Measurements from ENCODE around the gene ARHGAP15.

The ARHGAP15 gene

DNA sequence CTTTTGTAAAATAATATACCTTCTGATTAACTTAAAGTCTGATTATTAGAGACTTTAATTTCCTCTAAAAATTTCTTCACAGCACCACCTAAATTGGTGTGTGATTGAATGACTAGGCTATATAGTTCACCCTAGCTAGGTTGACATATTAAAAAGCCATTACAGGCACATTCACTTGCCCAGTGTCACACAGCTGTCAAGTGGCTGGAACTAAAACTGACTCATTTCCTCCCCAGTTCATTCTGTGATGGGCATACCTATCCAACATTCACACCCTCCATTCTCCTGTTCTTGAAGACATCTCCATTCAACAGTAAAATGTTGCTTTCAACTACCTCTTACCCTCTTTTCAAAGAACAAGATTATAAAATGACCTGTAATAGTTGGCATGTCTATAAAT, 334.5 kb downstream of the ARHGAP15 start:
- no peak for DNase-seq
- TF ChIP-seq GATA1 (IDR thresholded peaks at IDR 0.05; ENCODE audit: low read depth, low read length) (no peak), POLR2A (IDR thresholded peaks at IDR 0.05; ENCODE audit: low read length) (no peak)

DNA sequence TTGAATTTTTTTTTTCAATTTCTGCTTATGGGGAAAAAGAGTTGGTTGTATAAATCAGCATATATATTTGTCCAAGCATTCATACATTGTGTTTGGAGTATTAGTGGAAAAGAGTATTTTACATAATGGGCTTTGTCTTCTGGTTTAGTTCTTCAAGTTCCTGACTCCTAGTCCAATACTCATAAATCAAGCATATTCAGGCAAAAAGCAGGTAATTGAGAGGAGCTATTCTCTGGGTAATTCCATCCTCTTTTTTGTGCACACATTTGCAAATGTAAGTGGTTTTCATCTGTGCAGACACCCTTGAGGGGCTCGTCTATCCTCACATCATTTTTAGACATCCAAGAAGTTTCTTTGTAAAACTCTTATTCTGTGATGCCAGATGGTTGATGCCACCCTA, 337.2 kb downstream of the ARHGAP15 start:
- no peak for TF ChIP-seq GATA1 (IDR thresholded peaks at IDR 0.05; ENCODE audit: low read depth, low read length)
- TF ChIP-seq POLR2A (IDR thresholded peaks at IDR 0.05; ENCODE audit: low read length), result no peak
- no peak for DNase-seq

DNA sequence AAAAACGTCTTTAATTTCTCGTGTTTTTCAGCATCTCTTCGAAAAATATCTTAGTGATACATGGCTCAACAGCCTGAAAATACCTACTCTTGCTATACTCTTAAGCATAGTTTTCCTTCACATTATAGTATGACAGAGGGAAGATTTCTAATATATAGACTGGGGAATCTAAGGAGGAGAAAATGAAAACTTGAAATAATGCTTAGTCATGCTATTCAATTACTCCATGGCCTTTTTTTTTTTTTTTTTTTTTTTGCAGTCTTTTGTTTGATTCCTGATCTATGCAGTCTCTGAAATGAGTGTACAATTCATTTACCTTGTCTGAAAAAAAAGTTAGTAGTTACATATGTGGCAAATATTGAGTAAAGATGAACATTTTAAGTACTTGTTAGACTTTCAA, 337.8 kb downstream of the ARHGAP15 start:
- TF ChIP-seq POLR2A (IDR thresholded peaks at IDR 0.05; ENCODE audit: low read length), result no peak
- no peak for TF ChIP-seq GATA1 (IDR thresholded peaks at IDR 0.05; ENCODE audit: low read depth, low read length)
- DNase-seq, result no peak

DNA sequence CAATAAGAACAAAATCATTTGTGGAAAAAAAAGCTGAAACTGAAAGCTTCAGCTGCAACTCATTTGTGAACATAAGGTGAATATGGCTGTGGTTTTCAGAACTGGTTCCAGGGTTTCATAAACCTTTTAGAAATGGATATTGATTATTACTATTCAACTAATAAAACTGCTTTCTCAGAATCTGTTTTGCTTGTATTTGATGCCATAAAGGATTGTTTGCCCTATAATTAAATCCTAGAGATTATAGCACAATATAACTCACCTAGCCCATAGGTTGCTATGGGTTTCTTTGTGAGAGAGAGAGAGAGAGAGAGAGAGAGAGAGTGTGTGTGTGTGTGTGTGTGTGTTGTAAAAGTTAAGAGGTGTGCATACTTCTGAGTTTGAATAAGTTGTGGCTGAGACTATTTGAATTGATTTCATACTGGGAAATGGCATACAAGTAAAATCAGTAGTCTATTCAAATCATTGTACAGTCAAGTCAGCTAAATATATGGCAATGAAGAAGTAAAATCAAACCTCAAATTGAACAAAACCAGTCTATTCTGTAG, 339.2 kb downstream of the ARHGAP15 start:
- DNase-seq, result no peak
- TF ChIP-seq GATA1 (IDR thresholded peaks at IDR 0.05; ENCODE audit: low read depth, low read length) (no peak), POLR2A (IDR thresholded peaks at IDR 0.05; ENCODE audit: low read length) (no peak)

DNA sequence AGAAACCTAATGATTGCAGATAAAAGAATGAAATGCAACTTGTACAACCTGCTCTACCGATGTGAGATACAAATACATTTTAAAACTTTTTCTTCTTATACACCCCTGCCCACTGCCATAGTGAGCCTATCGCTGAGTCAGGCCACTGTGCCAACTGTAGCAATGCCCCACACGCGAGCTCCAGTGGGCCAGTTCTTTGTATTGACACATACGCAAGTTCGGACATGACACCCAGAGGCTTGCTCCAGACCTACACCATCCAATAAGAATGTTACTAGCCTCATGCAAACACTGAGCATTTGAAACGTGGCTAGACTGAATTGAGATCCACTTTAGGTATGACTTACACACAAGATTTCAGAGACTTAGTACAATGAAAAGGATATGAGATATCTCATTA, 340.1 kb downstream of the ARHGAP15 start:
- TF ChIP-seq GATA1 (IDR thresholded peaks at IDR 0.05; ENCODE audit: low read depth, low read length) (no peak), POLR2A (IDR thresholded peaks at IDR 0.05; ENCODE audit: low read length) (no peak)
- DNase-seq, result no peak

DNA sequence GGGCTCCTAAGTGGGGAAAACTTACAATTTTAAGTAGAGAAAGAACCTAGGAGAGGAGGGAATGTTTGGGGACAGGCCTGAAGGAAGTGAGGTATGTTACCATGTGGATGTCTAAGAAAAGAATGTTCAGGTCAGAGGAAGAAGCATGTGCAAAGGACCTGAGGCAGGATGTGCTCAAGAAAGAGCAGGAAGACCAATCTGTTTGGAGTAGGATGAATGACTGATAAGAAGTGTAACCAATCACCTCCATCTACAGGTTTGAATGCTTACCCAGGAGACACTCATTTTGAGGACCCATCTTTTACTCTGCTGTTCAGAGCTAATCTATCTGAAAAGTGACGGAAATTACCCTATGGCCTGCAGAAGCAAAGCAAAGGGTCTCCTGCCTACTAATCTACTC, 342.3 kb downstream of the ARHGAP15 start:
- TF ChIP-seq POLR2A (IDR thresholded peaks at IDR 0.05; ENCODE audit: low read length) (no peak), GATA1 (IDR thresholded peaks at IDR 0.05; ENCODE audit: low read depth, low read length) (no peak)
- no peak for DNase-seq

DNA sequence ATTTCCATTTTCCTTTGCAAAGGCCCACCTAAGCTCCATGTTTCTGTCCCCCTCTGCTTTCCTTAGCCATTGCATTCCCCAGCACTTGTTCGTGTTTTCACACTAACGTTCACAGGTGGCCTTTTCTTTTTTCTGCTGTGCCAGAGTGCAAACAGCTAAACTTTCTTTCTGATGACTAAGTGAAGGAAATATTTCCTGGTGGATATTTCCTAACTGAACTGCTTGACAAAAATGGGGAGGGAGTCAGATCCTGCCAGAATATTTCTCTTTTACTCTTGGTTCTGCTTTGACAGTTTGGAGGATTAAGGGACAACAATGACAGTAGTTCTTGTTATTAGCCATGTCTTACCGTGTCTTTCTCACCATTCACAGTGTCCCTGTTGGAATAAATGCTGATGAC, 344.0 kb downstream of the ARHGAP15 start:
- TF ChIP-seq GATA1 (IDR thresholded peaks at IDR 0.05; ENCODE audit: low read depth, low read length) (no peak), POLR2A (IDR thresholded peaks at IDR 0.05; ENCODE audit: low read length) (no peak)
- DNase-seq, result no peak

DNA sequence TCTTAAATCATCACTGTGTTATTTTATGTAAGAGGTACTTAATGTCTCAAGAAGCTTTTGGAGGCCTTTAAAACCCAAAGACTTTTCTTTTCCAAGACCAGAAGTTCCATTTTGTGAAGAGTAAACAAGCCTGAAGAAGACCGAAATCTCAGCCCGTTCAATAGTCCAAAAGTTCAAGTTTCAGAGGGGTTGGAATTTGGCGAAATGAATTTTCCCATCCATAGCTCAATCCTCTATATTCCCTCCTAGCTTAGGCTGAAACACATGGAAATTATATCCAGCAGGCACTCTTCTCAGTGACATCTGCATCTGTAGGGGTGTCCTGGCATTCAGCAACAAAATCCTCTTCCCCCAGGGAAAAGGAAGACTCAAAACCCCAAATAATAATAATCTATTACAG, 344.6 kb downstream of the ARHGAP15 start:
- no peak for TF ChIP-seq POLR2A (IDR thresholded peaks at IDR 0.05; ENCODE audit: low read length)
- TF ChIP-seq GATA1 (IDR thresholded peaks at IDR 0.05; ENCODE audit: low read depth, low read length), result no peak
- DNase-seq, result no peak

DNA sequence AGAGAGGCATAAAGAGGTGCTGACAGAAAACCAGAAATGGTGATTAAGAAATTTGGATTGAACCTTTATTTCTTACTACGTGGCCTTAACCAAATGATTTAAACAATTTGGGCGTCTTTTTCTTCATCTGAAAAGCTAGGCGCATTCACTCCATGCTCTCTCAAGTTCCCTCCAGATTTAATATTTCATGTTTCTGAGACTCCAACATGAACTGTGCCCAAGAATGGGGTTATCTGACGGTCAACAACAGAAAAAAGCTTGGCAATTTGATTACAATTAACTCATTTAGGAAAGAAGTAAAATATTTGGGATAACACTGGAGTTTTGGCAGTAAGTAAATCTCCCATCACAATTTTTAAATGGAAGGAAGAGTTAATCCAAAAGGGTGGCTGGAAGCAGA, 345.4 kb downstream of the ARHGAP15 start:
- TF ChIP-seq GATA1 (IDR thresholded peaks at IDR 0.05; ENCODE audit: low read depth, low read length) (no peak), POLR2A (IDR thresholded peaks at IDR 0.05; ENCODE audit: low read length) (no peak)
- no peak for DNase-seq

DNA sequence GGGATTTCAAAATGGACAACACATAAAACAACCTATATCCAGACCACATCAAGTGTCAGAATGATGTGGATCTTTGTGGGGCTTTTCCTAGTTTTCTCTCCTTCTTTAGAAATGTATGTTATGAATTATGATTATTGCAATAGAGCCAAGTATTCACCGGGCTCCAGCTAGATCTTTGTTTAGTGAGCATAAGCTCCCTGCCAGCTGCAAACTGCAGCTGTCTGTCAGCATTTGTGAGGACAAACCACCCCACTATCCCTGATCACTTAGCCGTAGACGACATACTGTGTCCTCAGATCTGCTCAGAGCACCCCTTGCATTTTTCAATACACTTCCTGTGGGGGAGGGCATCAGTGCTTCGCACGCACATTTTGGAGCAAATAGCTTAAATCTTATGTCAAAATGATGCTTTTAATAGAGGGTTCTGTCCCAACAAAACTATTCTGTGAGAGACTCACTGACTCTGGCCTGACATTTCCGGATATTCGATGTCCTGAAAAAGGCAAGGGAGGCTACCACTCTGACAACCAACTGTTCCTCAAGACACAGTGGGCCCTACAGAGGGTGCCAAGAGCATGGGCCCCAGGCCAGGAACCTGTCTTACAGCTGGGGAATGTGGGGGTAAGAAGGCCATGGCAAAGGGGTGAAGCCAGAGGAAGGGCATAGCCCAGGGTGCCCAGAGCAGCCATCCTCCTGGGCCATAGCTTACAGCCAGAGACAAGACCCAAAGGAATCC, 346.0 kb downstream of the ARHGAP15 start:
- no peak for DNase-seq
- TF ChIP-seq GATA1 (IDR thresholded peaks at IDR 0.05; ENCODE audit: low read depth, low read length), result no peak
- no peak for TF ChIP-seq POLR2A (IDR thresholded peaks at IDR 0.05; ENCODE audit: low read length)

DNA sequence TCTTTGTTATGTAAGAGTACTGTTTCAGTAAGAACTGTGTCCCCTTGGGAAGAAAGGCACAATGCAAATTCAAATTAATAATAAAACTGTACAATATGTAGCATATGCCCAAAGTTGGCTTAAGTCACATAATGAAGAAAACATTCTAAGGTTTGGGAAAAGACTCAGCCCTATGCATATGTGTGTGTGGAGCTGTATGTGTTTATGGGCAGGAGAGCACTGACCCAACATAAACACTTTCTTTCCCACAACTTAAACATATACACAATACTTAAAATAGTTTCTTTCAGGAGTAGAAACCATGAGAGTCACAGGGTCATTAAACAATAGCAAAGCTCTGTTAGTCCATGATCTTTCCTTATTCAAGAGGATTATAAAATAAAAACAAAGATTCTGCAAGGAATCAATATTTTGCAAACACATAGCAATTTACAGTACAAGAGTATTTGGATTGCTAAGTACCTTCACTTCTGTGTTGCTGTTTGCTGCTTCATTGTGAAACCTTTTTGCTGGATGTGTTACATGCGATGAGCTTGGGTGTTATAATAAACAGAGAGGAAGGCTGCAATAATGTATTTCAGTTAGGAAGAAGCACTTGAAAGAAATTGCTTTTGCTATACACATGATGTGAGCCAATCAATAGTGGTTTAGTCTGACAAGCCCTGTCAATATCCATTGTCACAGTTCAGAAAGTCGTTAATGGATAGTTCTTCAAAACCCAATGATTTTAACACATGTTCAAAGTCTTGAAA, 347.3 kb downstream of the ARHGAP15 start:
- DNase-seq, result no peak
- TF ChIP-seq GATA1 (IDR thresholded peaks at IDR 0.05; ENCODE audit: low read depth, low read length) (no peak), POLR2A (IDR thresholded peaks at IDR 0.05; ENCODE audit: low read length) (no peak)

DNA sequence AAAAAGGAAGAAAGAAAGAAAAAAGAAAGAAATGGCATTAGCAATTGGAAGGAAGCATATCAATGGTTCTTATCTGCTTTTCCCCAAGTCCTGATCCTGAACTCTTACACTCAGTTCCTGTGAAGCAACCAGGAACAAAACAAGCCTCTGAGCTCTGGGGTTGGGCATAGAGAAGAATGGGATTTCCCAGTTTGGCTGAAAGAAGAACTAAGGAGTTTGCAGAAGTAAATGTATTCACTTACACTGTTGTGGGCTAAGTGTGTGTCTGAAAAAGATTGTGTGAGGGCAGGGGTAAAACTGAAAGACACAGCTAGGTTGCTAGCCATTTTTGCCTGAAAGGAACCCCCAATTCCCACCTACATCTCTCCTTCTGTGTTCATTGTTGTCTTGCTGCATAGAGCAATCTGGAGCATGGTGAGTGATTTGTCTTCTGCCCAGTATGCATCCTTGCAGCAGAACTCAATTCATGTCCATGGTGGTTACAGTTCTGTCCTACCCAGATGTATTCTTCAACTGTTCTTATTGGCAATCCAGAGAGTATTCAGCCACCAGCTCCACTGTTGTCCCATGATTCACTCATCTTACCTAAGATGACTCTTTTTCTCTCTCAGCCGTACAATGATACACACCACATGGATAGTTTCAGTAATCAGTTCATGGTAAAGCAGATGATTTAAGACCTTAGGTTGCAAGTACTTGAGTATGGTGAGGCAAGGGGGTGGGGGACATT, 348.7 kb downstream of the ARHGAP15 start:
- DNase-seq, result no peak
- TF ChIP-seq GATA1 (IDR thresholded peaks at IDR 0.05; ENCODE audit: low read depth, low read length) (no peak), POLR2A (IDR thresholded peaks at IDR 0.05; ENCODE audit: low read length) (no peak)

DNA sequence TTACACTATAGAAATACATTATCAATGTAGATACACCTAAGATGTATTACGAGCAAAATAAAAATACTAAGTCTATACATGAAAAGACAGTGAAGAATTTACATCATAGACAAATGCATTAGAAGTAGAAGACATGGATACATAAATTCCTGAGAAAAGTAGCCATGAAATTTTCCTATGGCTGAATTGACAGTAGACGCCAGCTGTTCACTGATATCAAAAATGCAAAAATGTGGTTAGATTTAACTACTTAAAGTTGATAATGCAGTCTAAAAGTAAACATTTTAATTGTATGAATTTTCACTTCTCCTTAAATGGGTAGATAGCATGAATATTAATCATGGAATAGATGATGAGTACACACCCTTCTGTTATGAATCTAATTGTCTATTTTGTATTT, 350.9 kb downstream of the ARHGAP15 start:
- no peak for DNase-seq
- TF ChIP-seq GATA1 (IDR thresholded peaks at IDR 0.05; ENCODE audit: low read depth, low read length), result no peak
- no peak for TF ChIP-seq POLR2A (IDR thresholded peaks at IDR 0.05; ENCODE audit: low read length)

DNA sequence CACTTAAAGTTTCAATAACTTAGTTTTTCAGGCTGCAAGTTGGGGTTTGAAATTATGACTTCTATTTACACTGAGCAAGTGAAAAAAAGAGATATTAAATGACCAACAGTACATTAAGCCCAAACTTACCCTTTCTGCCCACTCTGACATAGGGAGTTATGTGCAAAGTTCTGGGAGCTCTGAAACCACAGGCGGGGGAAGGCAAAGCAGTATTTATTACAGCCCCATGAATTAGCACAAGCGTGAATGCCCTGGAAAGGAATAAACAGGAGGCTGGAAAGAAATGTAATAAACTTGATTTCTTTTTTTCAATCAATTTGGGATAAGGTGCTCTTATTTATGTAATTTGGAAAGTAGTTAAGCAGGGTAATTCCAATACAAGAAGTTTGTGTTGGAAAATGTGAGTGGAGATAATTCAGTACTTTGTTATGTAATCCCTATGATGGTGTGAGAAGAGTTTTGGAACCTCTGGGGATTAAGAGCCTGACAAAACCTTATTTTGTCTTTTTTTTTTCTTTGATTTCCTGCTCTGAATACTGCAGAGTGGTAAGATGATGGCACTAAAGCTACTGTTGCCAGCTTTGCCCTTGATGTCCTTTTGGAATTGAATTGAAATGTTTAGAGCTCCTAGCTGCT, 351.5 kb downstream of the ARHGAP15 start:
- DNase-seq, result no peak
- TF ChIP-seq GATA1 (IDR thresholded peaks at IDR 0.05; ENCODE audit: low read depth, low read length), result no peak
- no peak for TF ChIP-seq POLR2A (IDR thresholded peaks at IDR 0.05; ENCODE audit: low read length)

All from erythroblast (primary cell).